K562 (cell line): Measurements from ENCODE around the gene MXI1. TPM values are rescaled to one million over a fixed set of nuclear protein-coding genes. Genes with fewer than 3 reads are reported as not detected.

Experiments
- ATAC-seq: fragments of 200-7000 bp; cut with Tn5 transposase; 3 replicates; pipeline ENCODE4 v1.9.1; 2020; ENCODE audit warnings: moderate library complexity
- BruUV-seq: library from RNA; stranded (reverse); fragments of 400-500 nt; replicated peaks from 2 replicates; lab custom pipeline; 2021; lab: Mats Ljungman, UMichigan
- CTCF ChIA-PET: fragments of 300-600 bp; formaldehyde crosslinking; extraction: SDS; loops from one replicate; lab custom pipeline; 2021; ENCODE audit warnings: low intra/inter-chr PET ratio; lab: Yijun Ruan, JAX
- POLR2A ChIA-PET: fragments of 300-600, 350-650 bp; sonication (Branson Sonifier 250); formaldehyde crosslinking; extraction: SDS; loops from one replicate; lab custom pipeline; 2021; ENCODE audit warnings: antibody characterized with exemption, inconsistent platforms; lab: Yijun Ruan, JAX
- DNase-seq, 4 experiments: peaks; one replicate each; pipeline versions ENCODE4 v3.0.0 to v3.0.0-alpha.2; 2011 to 2018; ENCODE audit warnings: low spot score in 3 of 4, mixed read lengths in 3 of 4; ENCODE audit errors: extremely low read depth in 1 of 4
- FAIRE-seq: peaks from 2 replicates; lab custom pipeline; 2011; peaks lifted over from hg19 to GRCh38; lab: Jason Lieb, UNC
- H2AFZ ChIP-seq: 2 replicates; pipeline ENCODE4 v1.6.0; 2011; ENCODE audit warnings: low read depth, low read length, control low read depth, inconsistent platforms
- H3K27ac ChIP-seq: fragments of 200-600 bp; 3 replicates; pipeline ENCODE4 v1.8.0; 2011; ENCODE audit warnings: low read depth, mild to moderate bottlenecking, control low read depth, inconsistent platforms, low read length, moderate library complexity, mixed read lengths; ENCODE audit errors: extremely low read depth
- H3K27me3 ChIP-seq, 2 experiments: fragments of 300-600 bp in 1 of 2; 2 replicates in 1 of 2; 3 replicates in 1 of 2; pipeline versions ENCODE4 v1.6.0 to v1.8.0; 2011; ENCODE audit warnings: inconsistent platforms in 2 of 2, low read length in 2 of 2, mild to moderate bottlenecking in 1 of 2, mixed read lengths in 1 of 2, moderate library complexity in 1 of 2; ENCODE audit not compliant: control insufficient read depth in 2 of 2, insufficient read depth in 2 of 2
- H3K36me3 ChIP-seq: fragments of 300-600 bp; 3 replicates; pipeline ENCODE4 v1.8.0; 2011; ENCODE audit warnings: mild to moderate bottlenecking, low read length, inconsistent platforms; ENCODE audit not compliant: control insufficient read depth, insufficient read depth
- H3K4me1 ChIP-seq, 2 experiments: fragments of 200-600 bp in 1 of 2; replicated peaks in 1 of 2; 2 replicates in 1 of 2; 3 replicates in 1 of 2; pipeline versions ENCODE4 v1.5.1 to v1.8.0; 2011; ENCODE audit warnings: inconsistent platforms in 2 of 2, low read length in 2 of 2, mild to moderate bottlenecking in 1 of 2, mixed read lengths in 1 of 2, moderate library complexity in 1 of 2; ENCODE audit not compliant: control insufficient read depth in 2 of 2, insufficient read depth in 2 of 2
- H3K4me2 ChIP-seq: 2 replicates; pipeline ENCODE4 v1.6.1; 2011; ENCODE audit warnings: low read length, control low read depth, inconsistent platforms, mixed read lengths; ENCODE audit not compliant: insufficient read depth
- H3K4me3 ChIP-seq: fragments of 200-600 bp; sonication (generic), shearing (Covaris generic); 2 replicates; pipeline ENCODE4 v1.5.1; 2016; ENCODE audit warnings: control low read depth, inconsistent platforms
- H3K79me2 ChIP-seq: fragments of 200-600 bp; 3 replicates; pipeline ENCODE4 v1.8.0; 2011; ENCODE audit warnings: low read length, inconsistent platforms; ENCODE audit not compliant: control insufficient read depth, insufficient read depth
- H3K9ac ChIP-seq, 2 experiments: 2 replicates each; pipeline versions ENCODE4 v1.6.0 to v1.6.1; 2011; ENCODE audit warnings: low read depth in 2 of 2, low read length in 2 of 2, control low read depth in 1 of 2, inconsistent platforms in 1 of 2, mild to moderate bottlenecking in 1 of 2, mixed read lengths in 1 of 2; ENCODE audit not compliant: insufficient read depth in 1 of 2
- H3K9me1 ChIP-seq: one replicate; pipeline ENCODE4 v1.6.0; 2011; ENCODE audit warnings: inconsistent platforms, mild to moderate bottlenecking, low read length, moderate library complexity; ENCODE audit not compliant: control insufficient read depth, insufficient read depth
- H3K9me3 ChIP-seq: replicated peaks from 2 replicates; pipeline ENCODE4 v1.5.1; 2011; ENCODE audit warnings: low read depth, low read length, inconsistent platforms; ENCODE audit not compliant: control insufficient read depth, insufficient read depth
- H4K20me1 ChIP-seq: replicated peaks from 2 replicates; pipeline ENCODE4 v1.6.1; 2011; ENCODE audit warnings: low read length, inconsistent platforms, mixed read lengths; ENCODE audit not compliant: control insufficient read depth, insufficient read depth
- AFF4 ChIP-seq: sonication (generic); formaldehyde crosslinking; IDR thresholded peaks from 2 replicates; pipeline ENCODE4 v1.8.0; 2023; ENCODE audit warnings: mild to moderate bottlenecking, missing genetic modification reagents
- CC2D1A ChIP-seq: fragments of 450-650 bp; IDR thresholded peaks from 2 replicates; pipeline ENCODE4 v1.6.1; 2017; ENCODE audit warnings: mild to moderate bottlenecking
- GATA2 ChIP-seq: sonication (generic); formaldehyde crosslinking; IDR thresholded peaks from 2 replicates; pipeline ENCODE4 v1.4.0; 2020; ENCODE audit warnings: mild to moderate bottlenecking, missing genetic modification reagents
- GTF2B ChIP-seq: IDR thresholded peaks from 2 replicates; pipeline ENCODE4 v1.6.1; 2011; ENCODE audit not compliant: insufficient read length; ENCODE audit errors: extremely low read depth
- HCFC1 ChIP-seq: IDR thresholded peaks from 2 replicates; pipeline ENCODE4 v1.6.1; 2012; ENCODE audit warnings: low read depth, low read length, improper control_type of control experiment
- KLF6 ChIP-seq: fragments of 250-450 bp; sonication (Bioruptor Pico); IDR thresholded peaks from 2 replicates; pipeline ENCODE4 v1.4.0; 2020; ENCODE audit warnings: mild to moderate bottlenecking, moderate library complexity, borderline replicate concordance
- MCM3 ChIP-seq: fragments of 450-650 bp; IDR thresholded peaks from 2 replicates; pipeline ENCODE4 v1.6.1; 2016
- PTTG1 ChIP-seq: fragments of 450-650 bp; IDR thresholded peaks from 2 replicates; pipeline ENCODE4 v1.6.1; 2016; ENCODE audit warnings: low read depth, mild to moderate bottlenecking, missing genetic modification characterization, missing compliant biosample characterization
- RB1 ChIP-seq: fragments of 450-650 bp; IDR thresholded peaks from 2 replicates; pipeline ENCODE4 v1.6.1; 2017; ENCODE audit warnings: low read depth, mild to moderate bottlenecking
- RBM25 ChIP-seq: fragments of 200-400 bp; formaldehyde crosslinking; IDR thresholded peaks from 2 replicates; pipeline ENCODE4 v1.6.1; 2018; ENCODE audit warnings: low read length, low read depth, moderate library complexity; ENCODE audit not compliant: severe bottlenecking
- SIN3B ChIP-seq: fragments of 450-650 bp; IDR thresholded peaks from 2 replicates; pipeline ENCODE4 v1.6.1; 2017; ENCODE audit warnings: low read depth, mild to moderate bottlenecking, moderate library complexity
- SMAD1 ChIP-seq: fragments of 150-350 bp; IDR thresholded peaks from 2 replicates; pipeline ENCODE4 v1.6.1; 2014; ENCODE audit warnings: low read length, low read depth; ENCODE audit not compliant: partially characterized antibody
- ZNF197 ChIP-seq: fragments of 200-800 bp; sonication (Bioruptor generic); IDR thresholded peaks from 2 replicates; pipeline ENCODE4 v1.6.1; 2016; ENCODE audit warnings: low read depth, missing genetic modification characterization, missing compliant biosample characterization
- ZNF41 ChIP-seq: fragments of 250-450 bp; sonication (Bioruptor Pico); conservative IDR thresholded peaks from 2 replicates; pipeline ENCODE4 v1.4.0; 2020; ENCODE audit warnings: mild to moderate bottlenecking
- ZNF511 ChIP-seq: sonication (generic); formaldehyde crosslinking; IDR thresholded peaks from 2 replicates; pipeline ENCODE4 v1.8.0; 2022; ENCODE audit warnings: mild to moderate bottlenecking, missing genetic modification reagents
- ZNF583 ChIP-seq: fragments of 250-450 bp; sonication (Bioruptor Pico); IDR thresholded peaks from 2 replicates; pipeline ENCODE4 v1.4.0; 2020
- WGBS: fragments of 100-300 bp; shearing (Covaris generic); methylation state at CpG from one replicate; pipeline ENCODE4 v1.1.6; 2016; ENCODE audit warnings: low coverage, mixed read lengths; ENCODE audit not compliant: insufficient coverage; ENCODE audit errors: missing lambda C conversion rate; 5-methylcytosine and 5-hydroxymethylcytosine counted together
- in situ Hi-C: fragments of 300-500 bp; cut with MboI; formaldehyde crosslinking; loops from 4 replicates; pipeline ENCODE4 v1.15.0; 2018; ENCODE audit warnings: inconsistent platforms, mixed read lengths
- intact Hi-C: fragments of 100-400 bp; cut with micrococcal nuclease; formaldehyde crosslinking; loops from 2 replicates; pipeline ENCODE4 v1.14.2; 2022
- polyA plus RNA-seq, 8 experiments: library from polyadenylated mRNA; depleted of rRNA in 4 of 8; stranded (reverse) in 5 of 8; unstranded in 3 of 8; fragments of >200 nt; fragmentation: Nextera tagmentation in 2 of 8; fragmentation: Illumina TruSeq in 1 of 8; extraction: Ambion mirVana in 2 of 8; extraction: Trizol in 1 of 8; gene quantifications; 2 replicates each; pipeline versions ENCODE4 v1.2.1 to v1.2.3, GENCODE V29; 2011 to 2014; ENCODE audit warnings: inconsistent platforms in 1 of 8, missing spikeins in 1 of 8
- total RNA-seq, 7 experiments: library from RNA; depleted of rRNA in 6 of 7; stranded (reverse); fragments of >200 nt in 6 of 7; fragmentation: Illumina TruSeq in 2 of 7; extraction: Trizol in 2 of 7; gene quantifications; 2 replicates each; pipeline versions ENCODE4 v1.2.1 to v1.2.3, GENCODE V29; 2011 to 2021; ENCODE audit warnings: low replicate concordance in 1 of 7

Gene MXI1
- total and polyA plus RNA-seq, 9 of the 15 experiments (the other 6 are each of a cell fraction or from before 2014, with no cell fraction given), result 9.1 to 23.7 (median 14.8) TPM

- POLR2A ChIA-PET, result no interaction called here
- no TSS peak for BruUV-seq
- TF ChIP-seq GTF2B (no peak), RB1 (no peak), SMAD1 (no peak), MCM3 (no peak), PTTG1 (tag) (no peak), ZNF197 (CRISPR knock-in tag) (no peak), KLF6 (CRISPR knock-in tag) (no peak), GATA2 (CRISPR knock-in tag) (no peak), SIN3B (no peak), ZNF583 (CRISPR knock-in tag) (no peak), CC2D1A (no peak), ZNF511 (no peak), AFF4 (no peak), HCFC1 (no peak), RBM25 (no peak), ZNF41 (CRISPR knock-in tag) (no peak)
Measured at GRCh38 chr10:110263164-110263563, 55.8 kb downstream of the MXI1 start.

More at GRCh38 chr10:110263164-110263563, 55.8 kb downstream of the MXI1 start:
- ATAC-seq, result no peak
- H3K36me3 ChIP-seq, result no peaks in the 10 kb centered on the region; the same call in 2 of the 3 replicates
- CTCF ChIA-PET, result no interaction called here
- DNase-seq, result no peak
- H3K79me2 ChIP-seq, result peaks cover 19% of the 10 kb centered on the region
- no peak overlapping the region for H3K27ac ChIP-seq
- intact Hi-C loops (no loop called here), in situ Hi-C loops (loop anchor here (10.0 kb wide), 1 partner anchor 378 kb away; no protein-coding TSS in a partner anchor)
- FAIRE-seq, result no peak
- no peak overlapping the region for H3K9ac ChIP-seq
- no peaks in the 10 kb centered on the region for H3K9me3 ChIP-seq
- no peak overlapping the region for H2AFZ ChIP-seq
- H3K4me2 ChIP-seq, result no peak overlapping the region
- H3K27me3 ChIP-seq, result no peaks in the 10 kb centered on the region
- no peaks in the 10 kb centered on the region for H3K9me1 ChIP-seq
- peaks cover 5 to 19% of the 10 kb centered on the region in 2 experiments; a peak in 3 of 5 replicates for H3K4me1 ChIP-seq
- no peaks in the 10 kb centered on the region for H4K20me1 ChIP-seq
- H3K4me3 ChIP-seq, result no peak overlapping the region
- WGBS, result 68% methylated on average over 1 of the region's 1 CpG
